SH-SY5Y (cell line): ENCODE measurements around the gene MTHFD2L.

Source experiments
- GATA2 ChIP-seq: IDR thresholded peaks from 2 replicates; pipeline ENCODE4 v1.6.1; 2011; ENCODE audit warnings: mild to moderate bottlenecking, low read depth, low read length
- GATA3 ChIP-seq: IDR thresholded peaks from 2 replicates; pipeline ENCODE4 v1.6.1; 2011; ENCODE audit warnings: low read depth, mild to moderate bottlenecking, low read length, moderate library complexity

The MTHFD2L gene

GRCh38 chr4:74157561-74158465, at the start of gene MTHFD2L:
Gene MTHFD2L (plus strand): TSS chr4:74158118. CDS start chr4:74158139, 21 bp downstream.
- TF ChIP-seq GATA2 (0 out of 2 replicates have a peak, but pooled peaks have one; percentile 4), GATA3 (no peak)

DNA sequence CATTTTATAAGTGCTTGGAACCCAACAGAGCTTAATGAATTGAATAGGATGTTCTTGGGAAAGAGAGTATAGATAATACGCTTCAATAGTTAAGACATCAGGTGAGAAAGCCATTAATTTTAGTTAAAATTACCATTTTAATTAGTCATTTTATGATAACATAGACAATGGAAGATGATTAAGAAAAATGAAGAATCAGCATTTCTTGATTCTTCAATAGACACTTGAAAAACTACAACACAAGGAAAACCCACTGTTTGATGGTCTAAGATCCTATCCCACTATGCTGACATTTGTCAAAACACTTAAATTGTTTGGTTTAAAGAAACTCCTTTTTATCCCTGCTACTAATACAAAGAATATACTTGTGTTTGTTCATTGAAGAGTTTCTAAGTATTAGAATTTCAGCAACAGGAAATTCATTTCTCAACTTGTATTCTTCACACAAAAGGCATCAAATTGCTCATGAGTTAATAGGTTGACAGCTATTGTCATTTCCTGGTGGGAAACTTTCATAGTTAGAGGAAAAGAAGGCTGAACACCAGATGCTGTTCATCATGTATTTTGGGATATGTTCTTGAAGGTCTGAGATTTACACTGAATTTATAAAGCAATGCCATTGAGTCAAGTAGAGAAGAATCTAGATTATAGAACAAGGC, 49.3 kb upstream of the MTHFD2L start:
- no peak for TF ChIP-seq GATA3
- TF ChIP-seq GATA2, result no peak

DNA sequence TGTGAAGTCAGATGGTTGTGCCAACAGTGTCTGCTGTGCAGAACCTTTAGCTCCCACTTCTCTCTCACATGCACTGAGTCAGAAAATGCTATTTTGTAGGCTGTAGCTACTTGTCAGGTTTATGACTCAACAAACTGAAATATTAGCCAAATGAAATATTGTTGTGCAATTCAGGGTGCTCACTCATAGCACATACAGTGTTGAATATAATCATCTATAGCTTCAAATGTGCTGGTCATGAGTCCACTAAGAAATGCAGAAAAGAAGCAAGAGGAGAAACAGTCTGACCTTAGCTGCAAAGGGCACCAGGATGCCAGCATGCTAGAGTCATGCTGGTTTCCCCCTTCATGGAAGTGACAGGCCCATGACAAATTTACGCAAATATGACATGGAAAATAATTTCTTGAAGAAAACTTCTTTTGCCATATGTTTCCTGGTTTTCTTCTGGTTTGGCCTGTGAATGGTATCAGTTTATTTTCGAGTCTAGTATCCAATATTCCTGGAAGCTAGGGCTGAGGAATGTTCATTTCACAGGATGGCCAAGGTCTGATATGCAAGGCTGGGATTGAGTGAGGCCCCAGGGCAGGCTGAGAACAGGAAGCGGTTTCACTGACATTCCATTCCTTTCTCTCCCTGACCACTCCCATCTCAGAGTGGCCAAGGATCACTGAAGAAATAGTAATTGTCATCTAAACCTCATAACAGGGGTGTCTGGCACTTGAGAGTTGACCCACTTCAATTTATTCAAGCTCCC, 48.6 kb upstream of the MTHFD2L start:
- TF ChIP-seq GATA3 (no peak), GATA2 (no peak)

- no peak for TF ChIP-seq GATA2
- no peak for TF ChIP-seq GATA3
Observed at GRCh38 chr4:74109870-74110605, 47.9 kb upstream of the MTHFD2L start.

- TF ChIP-seq GATA2 (no peak), GATA3 (no peak)
Observed at GRCh38 chr4:74110670-74111069, 47.2 kb upstream of the MTHFD2L start.

GRCh38 chr4:74111306-74111975, 46.5 kb upstream of the MTHFD2L start:
- TF ChIP-seq GATA2 (no peak), GATA3 (no peak)

- TF ChIP-seq GATA2 (no peak), GATA3 (no peak)
Observed at GRCh38 chr4:74111990-74112389, 45.9 kb upstream of the MTHFD2L start.

DNA sequence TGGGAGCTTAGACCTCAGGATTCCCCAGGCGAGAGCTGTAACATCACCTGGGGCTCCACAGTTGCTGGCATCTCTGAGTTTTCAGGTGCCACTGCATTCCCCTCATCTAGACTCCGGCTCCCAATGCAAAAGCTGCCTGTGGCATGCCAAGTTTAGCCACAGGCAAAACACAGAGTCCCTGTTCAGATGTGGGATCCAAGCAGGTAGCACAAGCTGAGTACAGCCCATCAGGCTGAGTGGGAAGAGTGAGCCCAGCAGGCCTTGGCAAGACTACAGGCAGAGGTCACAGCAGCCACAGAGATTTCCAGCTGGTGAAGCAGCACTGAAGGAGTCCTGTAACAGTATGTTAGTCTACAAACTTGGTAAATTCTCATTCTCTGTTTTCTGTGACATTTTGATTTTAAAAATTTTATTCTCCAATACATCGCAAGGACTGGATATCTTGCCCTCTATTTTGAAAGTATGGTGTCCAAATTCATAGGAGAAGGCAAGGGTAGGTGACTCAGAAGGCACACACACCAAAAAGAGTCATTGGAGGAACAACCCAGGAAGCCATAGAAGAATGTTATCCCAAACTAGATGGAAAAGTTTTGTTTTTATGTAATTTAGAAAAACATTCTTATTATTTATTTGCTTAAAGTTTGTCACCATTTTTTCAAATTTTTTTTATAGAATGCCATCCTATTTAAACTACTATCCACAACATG, 45.4 kb upstream of the MTHFD2L start:
- no peak for TF ChIP-seq GATA2
- TF ChIP-seq GATA3, result no peak

DNA sequence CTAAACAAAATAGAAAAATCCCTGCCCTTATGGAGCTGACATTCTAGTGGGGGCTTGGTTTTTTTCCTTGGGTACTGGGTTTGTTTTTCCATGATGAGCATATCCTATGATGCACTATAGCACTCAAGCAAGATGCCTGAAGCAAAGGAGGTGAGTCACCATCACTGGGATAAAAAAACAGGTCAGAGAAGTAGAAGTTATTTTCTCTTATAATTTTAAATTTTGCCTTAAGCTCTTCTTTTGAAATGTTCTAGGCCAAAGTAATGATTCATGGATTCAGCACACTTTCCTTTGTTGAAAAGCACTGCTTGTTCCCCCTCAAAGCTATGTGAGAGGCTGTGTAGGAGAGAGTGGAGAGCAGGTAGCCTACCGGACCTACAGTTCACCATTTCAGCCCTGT, 43.7 kb upstream of the MTHFD2L start:
- no peak for TF ChIP-seq GATA3
- TF ChIP-seq GATA2, result no peak

DNA sequence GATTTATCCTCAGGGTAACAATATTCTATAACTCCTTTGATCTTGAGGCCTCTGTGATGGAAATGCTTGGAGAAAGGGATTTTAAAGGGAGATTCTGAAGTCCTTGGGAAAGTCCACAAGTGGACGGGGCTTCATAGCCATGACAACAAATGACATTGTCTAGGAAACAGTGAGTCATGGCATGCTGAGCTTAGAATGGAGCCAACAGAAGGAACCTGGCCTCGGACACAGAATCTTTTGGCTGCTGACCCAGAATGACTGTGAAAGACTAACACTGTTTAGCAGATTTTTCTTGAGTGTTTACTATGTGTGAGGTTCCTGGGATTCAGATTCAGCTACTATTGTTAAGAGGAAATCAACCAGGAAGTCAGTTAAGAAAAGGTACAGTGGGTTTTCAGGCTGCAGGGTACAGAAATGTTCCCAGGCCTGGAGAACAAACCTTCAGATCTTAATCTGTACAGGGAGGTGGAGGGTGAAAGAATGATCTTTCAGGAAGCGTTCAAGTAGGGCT, 40.8 kb upstream of the MTHFD2L start:
- no peak for TF ChIP-seq GATA3
- TF ChIP-seq GATA2, result no peak

GRCh38 chr4:74118600-74119338, 39.1 kb upstream of the MTHFD2L start:
- TF ChIP-seq GATA2, result no peak
- no peak for TF ChIP-seq GATA3

GRCh38 chr4:74120086-74120485, 37.8 kb upstream of the MTHFD2L start:
- TF ChIP-seq GATA3 (no peak), GATA2 (no peak)
